Right forelimb (tissue), 1 donor: ENCODE results near the gene RIC3.

Experiments
- DNase-seq: peaks from one replicate; pipeline ENCODE4 v3.0.0-alpha.2; 2018

RIC3 gene

DNA sequence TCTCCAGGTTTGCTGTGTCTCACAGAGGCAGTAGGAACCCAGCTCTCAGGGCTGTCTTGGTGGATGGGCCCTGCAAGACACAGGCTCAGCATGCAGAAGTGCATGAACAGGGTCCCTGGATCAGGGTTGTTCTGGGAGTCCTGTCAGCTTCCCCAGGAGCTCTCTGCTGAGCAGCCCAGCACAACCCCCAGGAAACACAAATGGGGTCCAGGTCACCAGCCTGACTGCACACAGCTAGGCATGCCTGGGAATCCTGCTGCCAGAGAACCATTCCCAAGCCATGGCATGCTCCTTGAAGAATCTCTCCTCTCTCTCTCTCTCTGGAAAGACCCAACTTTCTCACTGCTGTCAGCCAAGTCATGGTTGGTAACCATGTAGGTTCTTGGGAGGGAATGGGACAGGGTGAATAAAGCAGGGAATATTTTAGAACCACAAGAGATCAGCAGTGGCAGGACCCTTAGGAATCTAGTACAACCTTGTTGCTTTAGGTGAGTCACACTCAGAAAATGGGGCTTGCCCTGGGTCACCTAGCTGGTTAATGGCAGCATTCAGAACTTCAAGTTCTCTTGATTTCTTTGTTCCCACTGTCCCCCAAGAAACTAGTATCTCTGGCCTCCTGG lies 66.4 kb downstream of the RIC3 start:
- no peak for DNase-seq

DNA sequence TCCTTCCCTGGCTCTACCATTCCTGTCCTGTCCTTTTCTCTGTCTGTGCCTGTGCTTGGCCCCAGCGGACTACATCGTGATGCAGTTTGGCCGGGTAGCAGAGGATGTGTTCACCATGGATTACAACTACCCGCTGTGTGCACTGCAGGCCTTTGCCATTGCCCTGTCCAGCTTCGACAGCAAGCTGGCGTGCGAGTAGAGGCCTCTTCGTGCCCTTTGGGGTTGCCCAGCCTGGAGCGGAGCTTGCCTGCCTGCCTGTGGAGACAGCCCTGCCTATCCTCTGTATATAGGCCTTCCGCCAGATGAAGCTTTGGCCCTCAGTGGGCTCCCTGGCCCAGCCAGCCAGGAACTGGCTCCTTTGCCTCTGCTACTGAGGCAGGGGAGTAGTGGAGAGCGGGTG lies 67.4 kb downstream of the RIC3 start:
- DNase-seq: no peak

- no peak for DNase-seq
Measured at GRCh38 chr11:8100605-8101004, 68.2 kb downstream of the RIC3 start.

GRCh38 chr11:8100158-8100557 lies 68.7 kb downstream of the RIC3 start:
- no peak for DNase-seq

- DNase-seq: peak; percentile 83
Measured at GRCh38 chr11:8099291-8099899, 69.4 kb downstream of the RIC3 start.

GRCh38 chr11:8098879-8099278 lies 69.9 kb downstream of the RIC3 start:
- no peak for DNase-seq

GRCh38 chr11:8098361-8098760 lies 70.5 kb downstream of the RIC3 start:
- no peak for DNase-seq

GRCh38 chr11:8097926-8098325 lies 70.9 kb downstream of the RIC3 start:
- no peak for DNase-seq

DNA sequence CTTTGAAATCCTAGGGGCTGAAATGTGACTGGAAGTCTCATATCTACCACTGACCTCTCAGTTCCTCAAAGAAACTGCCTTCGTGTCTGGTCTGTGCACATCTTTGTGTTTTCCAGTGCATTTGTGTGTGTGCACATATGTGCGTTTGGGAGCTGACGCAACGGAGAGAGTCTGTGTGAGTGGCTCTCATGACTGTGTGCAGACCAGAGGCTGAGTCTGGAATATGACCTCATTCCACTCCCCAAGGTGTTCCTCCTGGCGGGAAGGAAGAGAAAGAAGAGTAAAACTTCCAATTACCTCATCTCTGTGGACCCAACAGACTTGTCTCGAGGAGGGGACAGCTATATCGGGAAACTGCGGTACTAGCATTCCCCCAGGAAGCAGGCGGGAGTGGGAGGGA lies 71.4 kb downstream of the RIC3 start:
- no peak for DNase-seq

DNA sequence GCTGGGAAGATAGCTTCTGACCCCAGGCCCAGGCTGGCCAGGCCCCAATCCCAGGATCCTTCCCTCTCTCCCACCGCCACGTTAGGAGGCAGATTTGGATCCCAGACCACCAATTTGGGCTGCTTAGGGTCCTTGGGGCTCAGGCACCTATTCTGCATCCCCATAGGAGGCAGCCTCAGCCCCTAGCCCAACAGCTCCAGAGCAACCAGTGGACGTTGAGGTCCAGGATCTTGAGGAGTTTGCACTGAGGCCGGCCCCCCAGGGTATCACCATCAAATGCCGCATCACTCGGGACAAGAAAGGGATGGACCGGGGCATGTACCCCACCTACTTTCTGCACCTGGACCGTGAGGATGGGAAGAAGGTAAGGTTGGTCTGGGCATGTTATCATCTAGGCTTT lies 71.8 kb downstream of the RIC3 start:
- DNase-seq: no peak

- DNase-seq: no peak
Measured at GRCh38 chr11:8096575-8096974, 72.2 kb downstream of the RIC3 start.

GRCh38 chr11:8095806-8096522 lies 72.9 kb downstream of the RIC3 start:
- DNase-seq: peak; percentile 31

- peak; percentile 9 for DNase-seq
Measured at GRCh38 chr11:8095371-8095770, 73.5 kb downstream of the RIC3 start.

- peak; percentile 30 for DNase-seq
Measured at GRCh38 chr11:8094656-8095055, 74.2 kb downstream of the RIC3 start.

DNA sequence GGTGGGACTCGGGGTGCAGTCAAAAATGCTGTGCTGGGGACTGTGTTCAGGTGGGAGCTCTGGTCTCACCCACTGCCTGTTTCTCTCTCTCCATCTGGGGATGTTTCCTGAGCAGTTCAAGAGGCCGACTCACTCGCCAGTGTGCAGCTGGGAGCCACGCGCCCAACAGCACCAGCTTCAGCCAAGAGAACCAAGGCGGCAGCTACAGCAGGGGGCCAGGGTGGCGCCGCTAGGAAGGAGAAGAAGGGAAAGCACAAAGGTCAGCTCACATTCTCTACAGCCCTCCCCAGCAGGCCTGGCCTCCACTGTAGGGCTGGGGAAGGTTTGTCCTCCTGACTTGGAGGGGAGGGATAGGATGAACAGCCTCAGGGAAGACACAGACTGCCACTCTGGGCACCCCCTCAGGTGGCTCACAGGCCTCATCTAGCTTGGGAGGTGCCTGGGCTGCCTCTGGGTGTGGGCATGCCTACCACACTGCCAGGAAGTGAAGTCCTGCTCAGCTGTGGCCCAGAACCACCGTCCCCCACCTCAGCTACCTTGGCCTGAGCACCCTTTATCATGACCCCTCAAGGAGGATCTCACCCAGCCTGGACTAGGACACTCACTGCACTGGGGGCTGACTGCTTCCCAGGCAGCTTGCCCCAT lies 74.8 kb downstream of the RIC3 start:
- peak; percentile 27 for DNase-seq

DNA sequence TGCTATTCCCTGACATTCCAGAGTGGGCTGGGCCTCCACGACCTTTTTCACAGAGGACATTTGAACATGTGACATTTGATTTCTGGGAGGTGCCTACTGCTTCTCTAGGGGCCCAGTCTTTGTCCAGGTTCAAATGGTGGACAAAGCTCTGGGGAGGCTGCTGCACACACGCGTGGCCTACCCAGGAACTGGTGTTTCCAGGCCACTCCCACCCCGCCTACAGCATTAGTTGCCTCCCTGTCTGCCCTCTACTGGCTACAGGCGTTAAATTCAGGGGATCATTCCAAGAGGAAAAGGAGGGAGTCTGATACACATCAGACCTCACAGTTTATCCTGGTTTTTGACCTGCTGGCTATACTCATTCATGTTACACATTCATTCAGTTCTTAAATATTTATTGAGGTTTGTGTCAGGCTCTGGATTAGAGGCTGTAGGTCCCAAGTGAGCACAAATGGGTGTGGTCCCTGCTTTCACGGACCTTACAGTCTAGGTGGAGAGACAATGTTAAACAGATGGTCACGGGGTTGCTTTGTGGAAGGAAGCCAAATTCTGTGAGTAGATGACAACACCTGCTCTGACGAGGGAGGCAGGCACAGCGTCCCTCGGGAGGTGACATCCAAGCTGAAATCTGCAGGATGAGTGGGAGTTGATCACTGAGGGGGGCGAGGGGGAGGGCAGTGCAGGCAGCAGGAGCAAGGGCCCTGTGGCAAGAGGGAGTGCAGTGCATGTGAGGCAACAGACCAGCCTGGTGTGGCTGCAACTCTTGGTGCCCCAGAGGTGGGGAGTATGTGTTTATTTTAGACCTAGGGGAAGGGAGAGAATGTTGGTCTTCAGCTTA lies 76.0 kb downstream of the RIC3 start:
- peak; percentile 62 for DNase-seq

GRCh38 chr11:8091721-8092120 lies 77.1 kb downstream of the RIC3 start:
- peak; percentile 39 for DNase-seq

- peak; percentile 64 for DNase-seq
Measured at GRCh38 chr11:8090756-8091155, 78.1 kb downstream of the RIC3 start.

GRCh38 chr11:8089791-8090510 lies 78.9 kb downstream of the RIC3 start:
- DNase-seq: peak; percentile 30

GRCh38 chr11:8087756-8088155 lies 81.1 kb downstream of the RIC3 start:
- DNase-seq: no peak

- no peak for DNase-seq
Measured at GRCh38 chr11:8087185-8087584, 81.6 kb downstream of the RIC3 start.

GRCh38 chr11:8086571-8086970 lies 82.3 kb downstream of the RIC3 start:
- DNase-seq: no peak
